LNCAP (cell line): ENCODE data around the gene SOBP.

ENCODE experiments used
- CTCF ChIP-seq: fragments of 450-650 bp; IDR thresholded peaks from 2 replicates; pipeline ENCODE4 v1.5.1; 2017; ENCODE audit warnings: mild to moderate bottlenecking

The SOBP gene

GRCh38 chr6:107618672-107619071 lies 128.8 kb downstream of the SOBP start:
- no peak for TF ChIP-seq CTCF

- no peak for TF ChIP-seq CTCF
Measured at GRCh38 chr6:107620732-107621131, 130.8 kb downstream of the SOBP start.

- no peak for TF ChIP-seq CTCF
Measured at GRCh38 chr6:107621229-107621937, 131.5 kb downstream of the SOBP start.

- no peak for TF ChIP-seq CTCF
Measured at GRCh38 chr6:107622269-107622668, 132.4 kb downstream of the SOBP start.

GRCh38 chr6:107624050-107624449 lies 134.1 kb downstream of the SOBP start:
- no peak for TF ChIP-seq CTCF

GRCh38 chr6:107624541-107624940 lies 134.6 kb downstream of the SOBP start:
- TF ChIP-seq CTCF, result no peak

- no peak for TF ChIP-seq CTCF
Measured at GRCh38 chr6:107625264-107625663, 135.3 kb downstream of the SOBP start.

GRCh38 chr6:107626645-107627044 lies 136.7 kb downstream of the SOBP start:
- no peak for TF ChIP-seq CTCF
